IMR-90 (cell line): Measurements from ENCODE around the gene IPO13. TPM values are rescaled to one million over a fixed set of nuclear protein-coding genes. Genes with fewer than 3 reads are reported as not detected.

Experiments
- ATAC-seq: fragments of 200-7000 bp; cut with Tn5 transposase; 2 replicates; pipeline ENCODE4 v1.9.1; 2020; ENCODE audit warnings: low read depth, mild to moderate bottlenecking, moderate library complexity
- BruUV-seq: library from RNA; stranded (reverse); fragments of 400-500 nt; replicated peaks from 2 replicates; lab custom pipeline; 2021; lab: Mats Ljungman, UMichigan
- CTCF ChIA-PET: fragments of 300-600 bp; formaldehyde crosslinking; extraction: SDS; loops from one replicate; lab custom pipeline; 2021; ENCODE audit warnings: antibody characterized with exemption; lab: Yijun Ruan, JAX
- POLR2A ChIA-PET: fragments of 300-600 bp; sonication (Branson Sonifier 250); formaldehyde crosslinking; loops from one replicate; lab custom pipeline; 2022; ENCODE audit warnings: antibody characterized with exemption; ENCODE audit not compliant: unreplicated experiment; lab: Charles Lee
- DNase-seq: peaks from one replicate; pipeline ENCODE4 v3.0.0; 2013
- H2AFZ ChIP-seq: replicated peaks from 2 replicates; pipeline ENCODE3; 2013; ENCODE audit warnings: low read length, mild to moderate bottlenecking; ENCODE audit not compliant: poor library complexity
- H2AK5ac ChIP-seq: 2 replicates; pipeline ENCODE4 v1.6.1; 2013; ENCODE audit warnings: low read depth, low read length, inconsistent platforms
- H2AK9ac ChIP-seq: replicated peaks from 2 replicates; pipeline ENCODE3; 2013; ENCODE audit warnings: mild to moderate bottlenecking, low read depth, low read length, moderate library complexity; ENCODE audit not compliant: poor library complexity
- H2BK120ac ChIP-seq: 2 replicates; pipeline ENCODE4 v1.6.1; 2013; ENCODE audit warnings: low read depth, low read length, inconsistent platforms
- H2BK15ac ChIP-seq: 3 replicates; pipeline ENCODE4 v1.6.1; 2013; ENCODE audit warnings: low read depth, low read length, inconsistent platforms
- H2BK20ac ChIP-seq: 2 replicates; pipeline ENCODE4 v1.6.1; 2013; ENCODE audit warnings: low read depth, mild to moderate bottlenecking, inconsistent platforms, low read length, moderate library complexity
- H2BK5ac ChIP-seq: 2 replicates; pipeline ENCODE4 v1.6.1; 2013; ENCODE audit warnings: mild to moderate bottlenecking, low read depth, low read length, inconsistent platforms; ENCODE audit not compliant: poor library complexity, severe bottlenecking
- H3K14ac ChIP-seq: replicated peaks from 2 replicates; pipeline ENCODE4 v1.6.1; 2013; ENCODE audit warnings: low read depth, low read length, inconsistent platforms
- H3K18ac ChIP-seq: 2 replicates; pipeline ENCODE4 v1.6.1; 2013; ENCODE audit warnings: low read depth, low read length, control low read depth
- H3K23ac ChIP-seq: 2 replicates; pipeline ENCODE4 v1.6.1; 2013; ENCODE audit warnings: low read depth, low read length, inconsistent platforms
- H3K27ac ChIP-seq: 2 replicates; pipeline ENCODE4 v1.5.1; 2013; ENCODE audit warnings: mild to moderate bottlenecking, control low read depth, low read length; ENCODE audit not compliant: insufficient read depth
- H3K27me3 ChIP-seq: 2 replicates; pipeline ENCODE4 v1.6.1; 2013; ENCODE audit warnings: low read length; ENCODE audit not compliant: control insufficient read depth, insufficient read depth
- H3K36me3 ChIP-seq: 2 replicates; pipeline ENCODE4 v1.6.1; 2013; ENCODE audit warnings: low read length, mixed read lengths; ENCODE audit not compliant: control insufficient read depth, insufficient read depth
- H3K4ac ChIP-seq: 2 replicates; pipeline ENCODE4 v1.6.1; 2013; ENCODE audit warnings: low read depth, low read length, inconsistent platforms
- H3K4me1 ChIP-seq: 2 replicates; pipeline ENCODE4 v1.6.1; 2013; ENCODE audit warnings: low read length, mixed read lengths; ENCODE audit not compliant: control insufficient read depth, insufficient read depth
- H3K4me2 ChIP-seq: 2 replicates; pipeline ENCODE4 v1.6.1; 2013; ENCODE audit warnings: low read depth, mild to moderate bottlenecking, control low read depth, low read length, moderate library complexity
- H3K4me3 ChIP-seq: 2 replicates; pipeline ENCODE4 v1.5.1; 2013; ENCODE audit warnings: low read depth, mild to moderate bottlenecking, control low read depth, low read length, moderate library complexity; ENCODE audit not compliant: insufficient read depth
- H3K56ac ChIP-seq: 2 replicates; pipeline ENCODE4 v1.6.1; 2013; ENCODE audit warnings: low read length, inconsistent platforms; ENCODE audit not compliant: insufficient read depth; ENCODE audit errors: extremely low read depth
- H3K79me1 ChIP-seq, 2 experiments: 2 replicates each; pipeline ENCODE4 v1.6.1; 2013; ENCODE audit warnings: low read length in 2 of 2, inconsistent platforms in 1 of 2, low read depth in 1 of 2
- H3K9ac ChIP-seq: 2 replicates; pipeline ENCODE4 v1.6.1; 2013; ENCODE audit warnings: low read depth, low read length, control low read depth
- H3K9me1 ChIP-seq: 2 replicates; pipeline ENCODE4 v1.6.1; 2013; ENCODE audit warnings: low read length, inconsistent platforms; ENCODE audit not compliant: insufficient read depth
- H3K9me3 ChIP-seq: 2 replicates; pipeline ENCODE4 v1.6.1; 2013; ENCODE audit warnings: low read length; ENCODE audit not compliant: control insufficient read depth, insufficient read depth
- H4K20me1 ChIP-seq: 2 replicates; pipeline ENCODE4 v1.6.1; 2013; ENCODE audit warnings: low read length, inconsistent platforms; ENCODE audit not compliant: insufficient read depth
- H4K5ac ChIP-seq: 2 replicates; pipeline ENCODE4 v1.6.1; 2013; ENCODE audit warnings: mild to moderate bottlenecking, low read depth, low read length, control low read depth
- H4K8ac ChIP-seq, 2 experiments: 2 replicates each; pipeline ENCODE4 v1.6.1; 2013; ENCODE audit warnings: low read depth in 2 of 2, low read length in 2 of 2, control low read depth in 1 of 2, inconsistent platforms in 1 of 2
- H4K91ac ChIP-seq: 2 replicates; pipeline ENCODE4 v1.6.1; 2013; ENCODE audit warnings: low read depth, low read length, inconsistent platforms; ENCODE audit not compliant: insufficient read depth
- BHLHE40 ChIP-seq: fragments of 150-350 bp; IDR thresholded peaks from 2 replicates; pipeline ENCODE4 v1.6.1; 2016; ENCODE audit warnings: mild to moderate bottlenecking, low read depth, low read length
- CEBPB ChIP-seq: IDR thresholded peaks from 2 replicates; pipeline ENCODE4 v1.6.1; 2012; ENCODE audit warnings: low read depth, low read length, improper control_type of control experiment
- CHD1 ChIP-seq: IDR thresholded peaks from 2 replicates; pipeline ENCODE4 v1.6.1; 2012; ENCODE audit warnings: low read depth, low read length, improper control_type of control experiment
- ELK1 ChIP-seq: fragments of 150-350 bp; IDR thresholded peaks from 2 replicates; pipeline ENCODE4 v1.6.1; 2016; ENCODE audit warnings: low read depth, mild to moderate bottlenecking, low read length, moderate library complexity, borderline replicate concordance
- FOS ChIP-seq: fragments of 150-350 bp; IDR thresholded peaks from 2 replicates; pipeline ENCODE4 v1.6.1; 2016; ENCODE audit warnings: low read depth, low read length
- MAFK ChIP-seq: IDR thresholded peaks from 2 replicates; pipeline ENCODE4 v1.6.1; 2012; ENCODE audit warnings: low read depth, low read length, improper control_type of control experiment
- MAZ ChIP-seq: IDR thresholded peaks from 2 replicates; pipeline ENCODE4 v1.6.1; 2012; ENCODE audit warnings: low read depth, mild to moderate bottlenecking, low read length, improper control_type of control experiment, moderate library complexity, borderline replicate concordance
- MXI1 ChIP-seq: IDR thresholded peaks from 2 replicates; pipeline ENCODE4 v1.6.1; 2012; ENCODE audit warnings: low read depth, mild to moderate bottlenecking, low read length, moderate library complexity, borderline replicate concordance
- NFE2L2 ChIP-seq: fragments of 150-350 bp; IDR thresholded peaks from 2 replicates; pipeline ENCODE4 v1.6.1; 2016; ENCODE audit warnings: low read depth, mild to moderate bottlenecking, low read length
- POLR2A ChIP-seq: IDR thresholded peaks from 2 replicates; pipeline ENCODE4 v1.6.1; 2012; ENCODE audit warnings: mild to moderate bottlenecking, low read depth, low read length
- RAD21 ChIP-seq: IDR thresholded peaks from 2 replicates; pipeline ENCODE4 v1.6.1; 2012; ENCODE audit warnings: low read length, improper control_type of control experiment
- RCOR1 ChIP-seq: IDR thresholded peaks from 2 replicates; pipeline ENCODE4 v1.6.1; 2012; ENCODE audit warnings: mild to moderate bottlenecking, low read length, improper control_type of control experiment; ENCODE audit not compliant: insufficient replicate concordance
- RFX5 ChIP-seq: IDR thresholded peaks from 2 replicates; pipeline ENCODE4 v1.8.0; 2012; ENCODE audit warnings: low read depth, mild to moderate bottlenecking, low read length, moderate library complexity
- SMC3 ChIP-seq: fragments of 150-350 bp; IDR thresholded peaks from 2 replicates; pipeline ENCODE4 v1.6.1; 2016; ENCODE audit warnings: low read depth, mild to moderate bottlenecking, antibody characterized with exemption, low read length, moderate library complexity
- WGBS, 2 experiments: methylation state at CpG; one replicate each; pipeline versions ENCODE4 v1.1.5 to v1.1.7; 2013; ENCODE audit warnings: missing lambda C conversion rate in 2 of 2; ENCODE audit not compliant: insufficient read length in 1 of 2; ENCODE audit errors: extremely low coverage in 2 of 2; 5-methylcytosine and 5-hydroxymethylcytosine counted together
- dilution Hi-C: fragments of 300-500 bp; cut with HindIII; formaldehyde crosslinking; loops from one replicate; pipeline ENCODE4 v1.14.3; 2018; ENCODE audit warnings: low sequenced_read_pairs; ENCODE audit not compliant: unreplicated experiment
- in situ Hi-C: fragments of 300-500 bp; cut with MboI; formaldehyde crosslinking; loops from 3 replicates; pipeline ENCODE4 v1.14.3; 2019; ENCODE audit warnings: low sequenced_read_pairs, inconsistent platforms, mixed read lengths
- intact Hi-C: fragments of 100-400 bp; cut with micrococcal nuclease; formaldehyde crosslinking; loops from 2 replicates; pipeline ENCODE4 v1.10.0; 2022
- polyA plus RNA-seq, 3 experiments: library from polyadenylated mRNA; depleted of rRNA; stranded (reverse); fragments of >200 nt; gene quantifications; 2 replicates each; pipeline ENCODE4 v1.2.3, GENCODE V29; 2012; ENCODE audit warnings: low replicate concordance in 1 of 3
- total RNA-seq: library from RNA; depleted of rRNA; stranded (reverse); fragments of >200 nt; gene quantifications from 2 replicates; pipeline ENCODE4 v1.2.3, GENCODE V29; 2012

The IPO13 gene
- total and polyA plus RNA-seq, 2 of the 4 experiments (the other 2 are of a cell fraction) = 15.2 to 18.7 TPM

GRCh38 chr1:43965316-43965715 lies 18.6 kb downstream of the IPO13 start:
- no peak overlapping the region for H2AFZ ChIP-seq
- no peak overlapping the region for H3K9ac ChIP-seq
- ChIA-PET POLR2A (no interaction called here), CTCF (no interaction called here)
- DNase-seq = no peak
- H2BK20ac ChIP-seq = no peak overlapping the region
- peaks cover 30% of the 10 kb centered on the region for H3K36me3 ChIP-seq
- no peak overlapping the region for H3K23ac ChIP-seq
- H3K56ac ChIP-seq = no peak overlapping the region
- no peak overlapping the region for H3K4ac ChIP-seq
- H4K5ac ChIP-seq = no peak overlapping the region
- H3K4me2 ChIP-seq = no peak overlapping the region
- H2AK9ac ChIP-seq = no peak overlapping the region
- H3K18ac ChIP-seq = no peak overlapping the region
- H3K4me3 ChIP-seq = no peak overlapping the region
- in situ Hi-C loops = loop anchor here (25.0 kb wide), 1 partner anchor 428 kb away; the partner anchor contains the start of gene PTPRF
- intact Hi-C loops = no loop called here
- ATAC-seq = no peak
- no peak overlapping the region for H3K27ac ChIP-seq
- dilution Hi-C loops = no loop called here
- no peak overlapping the region for H4K8ac ChIP-seq
- H4K20me1 ChIP-seq = peaks cover 7% of the 10 kb centered on the region; the same call in 1 of the 2 replicates
- 93% methylated on average over 2 of the region's 3 CpGs; no CpG with 5 or more reads in 1 of the 2 experiments for WGBS, 2 experiments
- no peak overlapping the region for H2BK5ac ChIP-seq
- no peak overlapping the region for H2BK15ac ChIP-seq
- H3K79me1 ChIP-seq = peaks cover 4 to 6% of the 10 kb centered on the region in 2 experiments; a peak in 3 of 4 replicates
- TF ChIP-seq CEBPB = no peak
- TF ChIP-seq RFX5 = no peak
- TF ChIP-seq SMC3 = no peak
- TF ChIP-seq BHLHE40 = no peak
- TF ChIP-seq MXI1 = no peak
- TF ChIP-seq MAZ = no peak
- TF ChIP-seq FOS = no peak
- TF ChIP-seq ELK1 = no peak
- no peak for TF ChIP-seq RAD21
- TF ChIP-seq POLR2A = no peak
- TF ChIP-seq CHD1 = no peak
- no peak for TF ChIP-seq MAFK
- TF ChIP-seq RCOR1 = no peak
- no peak for TF ChIP-seq NFE2L2
- no peaks in the 10 kb centered on the region for H3K4me1 ChIP-seq
- H3K9me3 ChIP-seq = no peaks in the 10 kb centered on the region
- no peak overlapping the region for H2AK5ac ChIP-seq
- no peak overlapping the region for H4K91ac ChIP-seq
- H3K27me3 ChIP-seq = no peaks in the 10 kb centered on the region
- BruUV-seq = no TSS peak
- H3K14ac ChIP-seq = no peak overlapping the region
- H2BK120ac ChIP-seq = no peak overlapping the region
- peaks cover 9% of the 10 kb centered on the region; the same call in 1 of the 2 replicates for H3K9me1 ChIP-seq
